Measurements from ENCODE around the gene RXRG. TPM values are rescaled to one million over a fixed set of nuclear protein-coding genes. Genes with fewer than 3 reads are reported as not detected.

The RXRG gene
- total RNA-seq, 5 donors from 2014 or later (not counting 1 experiment from before 2014, with no cell fraction given): not detected

- H3K4me1 Mint-ChIP-seq: peaks cover 1 to 3% (median 1%) of the 10 kb centered on the region in 3 donors
- Histone ChIP-seq H3K27ac (ENCODE audit: low read length) (no peak overlapping the region), H3K36me3 (ENCODE audit: control insufficient read depth in 2 of 2, extremely low read depth in 1 of 2, insufficient read depth in 1 of 2, low read length in 1 of 2) (no peaks in the 10 kb centered on the region), H3K4me1 (ENCODE audit: control insufficient read depth in 1 of 2, extremely low read depth in 1 of 2, insufficient read depth in 2 of 2, low read length in 2 of 2) (peaks cover 0 to 4% of the 10 kb centered on the region in 2 experiments), H3K27me3 (replicated peaks in 1 of 2; ENCODE audit: control insufficient read depth in 2 of 2, extremely low read depth in 1 of 2, insufficient read depth in 2 of 2, low read length in 1 of 2) (peaks cover 21 to 40% of the 10 kb centered on the region in 2 experiments), H3K4me3 (ENCODE audit: control insufficient read depth in 1 of 2, extremely low read depth in 1 of 2, low read length in 1 of 2) (no peak overlapping the region), H3K9me3 (no peaks in the 10 kb centered on the region)
- ChIA-PET POLR2A (no interaction called here), CTCF (no interaction called here)
- no peaks in the 10 kb centered on the region for H3K9me3 Mint-ChIP-seq
- no CpG with 5 or more reads among the region's 2 CpGs for WGBS (ENCODE audit: insufficient coverage)
- H3K4me3 Mint-ChIP-seq: no peak overlapping the region
- H3K27me3 Mint-ChIP-seq: peaks cover 65 to 78% of the 10 kb centered on the region in 2 donors
- H3K27ac Mint-ChIP-seq: no peak overlapping the region
- ATAC-seq (replicated peaks in 1 of 4) (no peak), DNase-seq (no peak)
- H3K36me3 Mint-ChIP-seq: no peaks in the 10 kb centered on the region
Measured at GRCh38 chr1:165387505-165387904, 57.4 kb downstream of the RXRG start.

- H3K27ac ChIP-seq (ENCODE audit: low read length): no peak overlapping the region
- Mint-ChIP-seq H3K27ac (no peak overlapping the region), H3K27me3 (peaks cover 56 to 66% of the 10 kb centered on the region in 2 donors), H3K4me1 (no peaks in the 10 kb centered on the region), H3K4me3 (no peak overlapping the region), H3K9me3 (no peaks in the 10 kb centered on the region), H3K36me3 (no peaks in the 10 kb centered on the region)
- ChIA-PET CTCF (interaction anchor here (0.8 to 1.6 kb wide), 5 partner anchors 9 to 17 kb away, joined by 3 to 6 read pairs (median 4); no protein-coding TSS in a partner anchor), POLR2A (no interaction called here)
- DNase-seq (no peak), ATAC-seq (replicated peaks in 1 of 4) (no peak)
- no peaks in the 10 kb centered on the region for H3K9me3 ChIP-seq
- WGBS (ENCODE audit: insufficient coverage): 64% methylated on average over 3 of the region's 5 CpGs
- H3K36me3 ChIP-seq (ENCODE audit: control insufficient read depth in 2 of 2, extremely low read depth in 1 of 2, insufficient read depth in 1 of 2, low read length in 1 of 2): no peaks in the 10 kb centered on the region
- no peaks in the 10 kb centered on the region for H3K4me1 ChIP-seq (ENCODE audit: control insufficient read depth in 1 of 2, extremely low read depth in 1 of 2, insufficient read depth in 2 of 2, low read length in 2 of 2)
- H3K27me3 ChIP-seq (replicated peaks in 1 of 2; ENCODE audit: control insufficient read depth in 2 of 2, extremely low read depth in 1 of 2, insufficient read depth in 2 of 2, low read length in 1 of 2): peaks cover 11 to 32% of the 10 kb centered on the region in 2 experiments
- H3K4me3 ChIP-seq (ENCODE audit: control insufficient read depth in 1 of 2, extremely low read depth in 1 of 2, low read length in 1 of 2): no peak overlapping the region
Measured at GRCh38 chr1:165383599-165384405, 61.1 kb downstream of the RXRG start.

- Mint-ChIP-seq H3K36me3 (no peaks in the 10 kb centered on the region), H3K27ac (no peak overlapping the region), H3K4me3 (no peak overlapping the region), H3K4me1 (no peaks in the 10 kb centered on the region), H3K9me3 (no peaks in the 10 kb centered on the region), H3K27me3 (peaks cover 51 to 62% of the 10 kb centered on the region in 2 donors)
- no peak for DNase-seq
- ChIA-PET POLR2A (interaction anchor here in 1 of 2 donors (0.6 kb wide), 1 partner anchor 1837 kb away, joined by 6 read pairs; no protein-coding TSS in a partner anchor), CTCF (interaction anchor here in 1 of 2 donors (1.3 kb wide), 1 partner anchor 16 kb away, joined by 6 read pairs; no protein-coding TSS in a partner anchor)
- ATAC-seq (replicated peaks in 1 of 4): no peak
- Histone ChIP-seq H3K4me1 (ENCODE audit: control insufficient read depth in 1 of 2, extremely low read depth in 1 of 2, insufficient read depth in 2 of 2, low read length in 2 of 2) (no peaks in the 10 kb centered on the region), H3K27me3 (replicated peaks in 1 of 2; ENCODE audit: control insufficient read depth in 2 of 2, extremely low read depth in 1 of 2, insufficient read depth in 2 of 2, low read length in 1 of 2) (peaks cover 11 to 32% of the 10 kb centered on the region in 2 experiments), H3K4me3 (ENCODE audit: control insufficient read depth in 1 of 2, extremely low read depth in 1 of 2, low read length in 1 of 2) (no peak overlapping the region), H3K27ac (ENCODE audit: low read length) (no peak overlapping the region), H3K36me3 (ENCODE audit: control insufficient read depth in 2 of 2, extremely low read depth in 1 of 2, insufficient read depth in 1 of 2, low read length in 1 of 2) (no peaks in the 10 kb centered on the region), H3K9me3 (no peaks in the 10 kb centered on the region)
- 72% methylated on average over 6 of the region's 6 CpGs for WGBS (ENCODE audit: insufficient coverage)
Measured at GRCh38 chr1:165383067-165383466, 61.9 kb downstream of the RXRG start.

- ATAC-seq (replicated peaks in 1 of 4) (no peak), DNase-seq (no peak)
- Mint-ChIP-seq H3K27ac (no peak overlapping the region), H3K4me3 (no peak overlapping the region), H3K36me3 (no peaks in the 10 kb centered on the region), H3K9me3 (no peaks in the 10 kb centered on the region), H3K4me1 (peaks cover 4% of the 10 kb centered on the region in 3 donors), H3K27me3 (peaks cover 47 to 55% of the 10 kb centered on the region in 2 donors)
- Histone ChIP-seq H3K36me3 (ENCODE audit: control insufficient read depth in 2 of 2, extremely low read depth in 1 of 2, insufficient read depth in 1 of 2, low read length in 1 of 2) (no peaks in the 10 kb centered on the region), H3K4me3 (ENCODE audit: control insufficient read depth in 1 of 2, extremely low read depth in 1 of 2, low read length in 1 of 2) (no peak overlapping the region), H3K27me3 (replicated peaks in 1 of 2; ENCODE audit: control insufficient read depth in 2 of 2, extremely low read depth in 1 of 2, insufficient read depth in 2 of 2, low read length in 1 of 2) (peaks cover 8 to 30% of the 10 kb centered on the region in 2 experiments), H3K4me1 (ENCODE audit: control insufficient read depth in 1 of 2, extremely low read depth in 1 of 2, insufficient read depth in 2 of 2, low read length in 2 of 2) (peaks cover 0 to 1% of the 10 kb centered on the region in 2 experiments), H3K27ac (ENCODE audit: low read length) (no peak overlapping the region), H3K9me3 (no peaks in the 10 kb centered on the region)
- WGBS (ENCODE audit: insufficient coverage): 80% methylated on average over 4 of the region's 6 CpGs
- ChIA-PET POLR2A (interaction anchor here in 1 of 2 donors (0.6 kb wide), 1 partner anchor 313 kb away, joined by 3 read pairs; no protein-coding TSS in a partner anchor), CTCF (interaction anchor here (0.6 to 1.3 kb wide), 4 partner anchors 10 to 542 kb away, joined by 3 to 6 read pairs (median 4); no protein-coding TSS in a partner anchor)
Measured at GRCh38 chr1:165381745-165382505, 63.0 kb downstream of the RXRG start.

- no peaks in the 10 kb centered on the region for H3K9me3 ChIP-seq
- H3K27me3 Mint-ChIP-seq: peaks cover 55 to 64% of the 10 kb centered on the region in 2 donors
- H3K36me3 ChIP-seq (ENCODE audit: control insufficient read depth in 2 of 2, extremely low read depth in 1 of 2, insufficient read depth in 1 of 2, low read length in 1 of 2): no peaks in the 10 kb centered on the region
- H3K4me1 Mint-ChIP-seq: peaks cover 11 to 20% (median 18%) of the 10 kb centered on the region in 3 donors
- peak overlapping the region; percentile 60 to 82 (median 69) for H3K4me3 Mint-ChIP-seq
- DNase-seq (no peak), ATAC-seq (replicated peaks in 1 of 4) (peak in 1 of 4 experiments; percentile 17)
- no peak overlapping the region for H3K27ac ChIP-seq (ENCODE audit: low read length)
- H3K27ac Mint-ChIP-seq: peak overlapping the region in 1 of 2 donors; percentile 44
- no peaks in the 10 kb centered on the region for H3K9me3 Mint-ChIP-seq
- no peaks in the 10 kb centered on the region for H3K36me3 Mint-ChIP-seq
- ChIA-PET CTCF (interaction anchor here (1.2 to 2.3 kb wide), 2 partner anchors 9 to 10 kb away, joined by 4 to 12 read pairs; no protein-coding TSS in a partner anchor), POLR2A (no interaction called here)
- H3K27me3 ChIP-seq (replicated peaks in 1 of 2; ENCODE audit: control insufficient read depth in 2 of 2, extremely low read depth in 1 of 2, insufficient read depth in 2 of 2, low read length in 1 of 2): peaks cover 15 to 42% of the 10 kb centered on the region in 2 experiments
- H3K4me3 ChIP-seq (ENCODE audit: control insufficient read depth in 1 of 2, extremely low read depth in 1 of 2, low read length in 1 of 2): peak overlapping the region; percentile 32 to 36
- WGBS (ENCODE audit: insufficient coverage): 32% methylated on average over 12 of the region's 12 CpGs
- H3K4me1 ChIP-seq (ENCODE audit: control insufficient read depth in 1 of 2, extremely low read depth in 1 of 2, insufficient read depth in 2 of 2, low read length in 2 of 2): peaks cover 0 to 14% of the 10 kb centered on the region in 2 experiments
Measured at GRCh38 chr1:165376811-165377311, 68.1 kb downstream of the RXRG start.

All from T-cell (primary cell).